ENCODE data around the gene OSBPL5.

DNA sequence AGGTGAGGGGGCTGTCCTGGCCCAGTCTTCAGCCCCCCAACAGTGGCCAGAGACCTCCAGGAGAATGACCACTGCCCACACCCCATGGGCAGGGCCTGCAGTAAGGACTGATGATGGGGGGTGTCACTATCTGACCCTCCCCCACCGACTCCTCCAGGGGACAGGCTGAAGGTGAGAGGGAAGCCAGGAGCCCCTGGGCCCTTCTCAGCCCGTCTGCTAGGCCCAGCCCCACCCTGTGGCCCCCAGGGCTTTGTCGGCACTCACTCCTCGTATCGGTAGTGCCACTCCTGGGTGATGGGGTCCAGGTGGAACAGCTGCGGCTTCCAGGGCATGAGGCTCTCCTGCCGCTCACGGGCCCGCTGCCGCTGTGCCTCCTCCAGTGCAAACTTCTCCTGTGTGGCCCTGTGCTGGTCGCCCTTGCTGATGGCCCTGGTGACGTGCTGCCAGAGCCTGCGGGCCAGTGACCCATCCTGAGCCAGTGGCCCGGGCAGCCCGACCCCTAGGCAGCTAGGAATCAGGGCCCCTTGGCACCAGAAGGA, 72.4 kb downstream of the OSBPL5 start:
- no peak for TF ChIP-seq REST (IDR thresholded peaks at IDR 0.05; ENCODE audit: insufficient read depth in 1 of 2, low read depth in 2 of 2, low read length in 2 of 2)
- TF ChIP-seq SIN3A (IDR thresholded peaks at IDR 0.05; ENCODE audit: borderline replicate concordance, insufficient read depth, low read length): no peak

Measured in PFSK-1 (cell line).